Activated CD4-positive, alpha-beta T cell treated with anti-CD3 and anti-CD28 coated beads for 36 hours (primary cell): Measurements from ENCODE around the gene PTPRK. TPM values are rescaled to one million over a fixed set of nuclear protein-coding genes. Genes with fewer than 3 reads are reported as not detected.

Source experiments
- ATAC-seq: fragments of 200-7000 bp; cut with Tn5 transposase; one replicate; pipeline ENCODE4 v1.10.0; 2021; ENCODE audit warnings: mild to moderate bottlenecking, moderate library complexity
- CTCF ChIA-PET: fragments of 350-600 bp; sonication (Branson Sonifier 250); formaldehyde crosslinking; loops from one replicate; lab custom pipeline; 2021; ENCODE audit warnings: antibody characterized with exemption; lab: Charles Lee
- POLR2A ChIA-PET: fragments of 350-600 bp; sonication (Branson Sonifier 250); formaldehyde crosslinking; loops from one replicate; lab custom pipeline; 2021; ENCODE audit warnings: antibody characterized with exemption, inconsistent platforms; lab: Charles Lee
- DNase-seq: peaks from one replicate; pipeline ENCODE4 v3.0.0-alpha.2; 2020
- H3K27ac Mint-ChIP-seq: one replicate; pipeline ENCODE4 v1.8.0; 2021; ENCODE audit warnings: mixed read lengths
- H3K27me3 Mint-ChIP-seq: one replicate; pipeline ENCODE4 v1.8.0; 2021; ENCODE audit warnings: mixed read lengths
- H3K36me3 Mint-ChIP-seq: one replicate; pipeline ENCODE4 v1.8.0; 2021; ENCODE audit warnings: low read depth, mixed read lengths
- H3K4me1 Mint-ChIP-seq: one replicate; pipeline ENCODE4 v1.8.0; 2021; ENCODE audit warnings: mixed read lengths
- H3K4me3 Mint-ChIP-seq: one replicate; pipeline ENCODE4 v1.8.0; 2021; ENCODE audit warnings: mild to moderate bottlenecking, moderate library complexity, mixed read lengths
- H3K9me3 Mint-ChIP-seq: one replicate; pipeline ENCODE4 v1.8.0; 2021; ENCODE audit warnings: low read depth, mixed read lengths
- intact Hi-C, 2 experiments: fragments of 100-400 bp; cut with DNase I in 1 of 2; cut with micrococcal nuclease in 1 of 2; formaldehyde crosslinking; loops; one replicate each; pipeline versions ENCODE4 v1.14.2 to v1.15.1; 2022 to 2024; cut with DNase I, micrococcal nuclease
- total RNA-seq, 2 experiments: library from RNA; stranded (reverse); gene quantifications; one replicate each; pipeline ENCODE4 v1.2.3, GENCODE V29; 2021

PTPRK gene
- total RNA-seq, 2 experiments from 2014 or later = 4.1 to 5.0 TPM

GRCh38 chr6:128057946-128058345 lies 462.5 kb downstream of the PTPRK start:
- Mint-ChIP-seq H3K36me3 (no peaks in the 10 kb centered on the region), H3K27ac (no peak overlapping the region), H3K27me3 (no peaks in the 10 kb centered on the region), H3K9me3 (no peaks in the 10 kb centered on the region), H3K4me1 (no peaks in the 10 kb centered on the region), H3K4me3 (no peak overlapping the region)
- intact Hi-C loops = no loop called here
- DNase-seq (no peak), ATAC-seq (no peak)
- CTCF ChIA-PET = no interaction called here
- POLR2A ChIA-PET = no interaction called here

GRCh38 chr6:128057541-128057940 lies 462.9 kb downstream of the PTPRK start:
- Mint-ChIP-seq H3K4me1 (no peaks in the 10 kb centered on the region), H3K36me3 (no peaks in the 10 kb centered on the region), H3K27me3 (no peaks in the 10 kb centered on the region), H3K4me3 (no peak overlapping the region), H3K9me3 (no peaks in the 10 kb centered on the region), H3K27ac (no peak overlapping the region)
- CTCF ChIA-PET = no interaction called here
- ATAC-seq = no peak
- intact Hi-C loops = no loop called here
- POLR2A ChIA-PET = no interaction called here
- no peak for DNase-seq

- intact Hi-C loops = no loop called here
- DNase-seq = no peak
- POLR2A ChIA-PET = no interaction called here
- H3K27me3 Mint-ChIP-seq = no peaks in the 10 kb centered on the region
- no peaks in the 10 kb centered on the region for H3K4me1 Mint-ChIP-seq
- H3K27ac Mint-ChIP-seq = no peak overlapping the region
- no peaks in the 10 kb centered on the region for H3K36me3 Mint-ChIP-seq
- no peak overlapping the region for H3K4me3 Mint-ChIP-seq
- no peaks in the 10 kb centered on the region for H3K9me3 Mint-ChIP-seq
- CTCF ChIA-PET = interaction anchor here (0.8 kb wide), 1 partner anchor 35 kb away, joined by 3 read pairs; no protein-coding TSS in a partner anchor
- ATAC-seq = no peak
Measured at GRCh38 chr6:128053109-128053508, 467.3 kb downstream of the PTPRK start.

GRCh38 chr6:128047989-128048388 lies 472.4 kb downstream of the PTPRK start:
- CTCF ChIA-PET = no interaction called here
- intact Hi-C loops = no loop called here
- peaks cover 2% of the 10 kb centered on the region for H3K9me3 Mint-ChIP-seq

GRCh38 chr6:128046033-128046432 lies 474.4 kb downstream of the PTPRK start:
- no peak overlapping the region for H3K27ac Mint-ChIP-seq
- DNase-seq = no peak
- POLR2A ChIA-PET = no interaction called here
- no peaks in the 10 kb centered on the region for H3K36me3 Mint-ChIP-seq
- H3K4me1 Mint-ChIP-seq = no peaks in the 10 kb centered on the region
- H3K4me3 Mint-ChIP-seq = no peak overlapping the region
- H3K9me3 Mint-ChIP-seq = peaks cover 2% of the 10 kb centered on the region
- H3K27me3 Mint-ChIP-seq = no peaks in the 10 kb centered on the region
- CTCF ChIA-PET = no interaction called here
- ATAC-seq = no peak
- intact Hi-C loops = no loop called here

More at GRCh38 chr6:128047989-128048388, 472.4 kb downstream of the PTPRK start:
- Mint-ChIP-seq H3K27me3 (no peaks in the 10 kb centered on the region), H3K27ac (no peak overlapping the region), H3K4me3 (no peak overlapping the region), H3K4me1 (no peaks in the 10 kb centered on the region), H3K36me3 (no peaks in the 10 kb centered on the region)
- POLR2A ChIA-PET = no interaction called here
- no peak for DNase-seq
- no peak for ATAC-seq

- POLR2A ChIA-PET = no interaction called here
- Mint-ChIP-seq H3K4me1 (no peaks in the 10 kb centered on the region), H3K27ac (no peak overlapping the region), H3K9me3 (peaks cover 2% of the 10 kb centered on the region), H3K36me3 (no peaks in the 10 kb centered on the region), H3K4me3 (no peak overlapping the region), H3K27me3 (no peaks in the 10 kb centered on the region)
- ATAC-seq (no peak), DNase-seq (no peak)
- CTCF ChIA-PET = no interaction called here
- intact Hi-C loops = no loop called here
Measured at GRCh38 chr6:128039543-128039942, 480.9 kb downstream of the PTPRK start.

GRCh38 chr6:128036808-128037570 lies 483.4 kb downstream of the PTPRK start:
- Mint-ChIP-seq H3K4me1 (peaks cover 13% of the 10 kb centered on the region), H3K9me3 (no peaks in the 10 kb centered on the region), H3K36me3 (no peaks in the 10 kb centered on the region), H3K27ac (no peak overlapping the region), H3K27me3 (no peaks in the 10 kb centered on the region), H3K4me3 (no peak overlapping the region)
- ChIA-PET CTCF (no interaction called here), POLR2A (no interaction called here)
- DNase-seq (no peak), ATAC-seq (no peak)
- intact Hi-C loops = no loop called here

- ATAC-seq = no peak
Measured at GRCh38 chr6:128033156-128033555, 487.2 kb downstream of the PTPRK start.

GRCh38 chr6:128032042-128032441 lies 488.4 kb downstream of the PTPRK start:
- H3K9me3 Mint-ChIP-seq = no peaks in the 10 kb centered on the region
- H3K4me1 Mint-ChIP-seq = peaks cover 27% of the 10 kb centered on the region
- no peaks in the 10 kb centered on the region for H3K27me3 Mint-ChIP-seq
- no peaks in the 10 kb centered on the region for H3K36me3 Mint-ChIP-seq
- DNase-seq (no peak), ATAC-seq (no peak)
- H3K27ac Mint-ChIP-seq = no peak overlapping the region
- intact Hi-C loops = no loop called here
- POLR2A ChIA-PET = no interaction called here
- CTCF ChIA-PET = interaction anchor here (1.3 kb wide), 1 partner anchor 11 kb away, joined by 3 read pairs; no protein-coding TSS in a partner anchor
- no peak overlapping the region for H3K4me3 Mint-ChIP-seq

More at GRCh38 chr6:128033156-128033555, 487.2 kb downstream of the PTPRK start:
- POLR2A ChIA-PET = no interaction called here
- Mint-ChIP-seq H3K9me3 (no peaks in the 10 kb centered on the region), H3K36me3 (no peaks in the 10 kb centered on the region), H3K4me1 (peaks cover 24% of the 10 kb centered on the region), H3K4me3 (no peak overlapping the region), H3K27ac (no peak overlapping the region), H3K27me3 (no peaks in the 10 kb centered on the region)
- intact Hi-C loops = no loop called here
- DNase-seq = no peak
- CTCF ChIA-PET = interaction anchor here (0.9 to 1.3 kb wide), 2 partner anchors 13 to 16 kb away, joined by 3 to 4 read pairs; no protein-coding TSS in a partner anchor

- Mint-ChIP-seq H3K4me1 (peaks cover 30% of the 10 kb centered on the region), H3K27ac (no peak overlapping the region), H3K4me3 (no peak overlapping the region), H3K36me3 (no peaks in the 10 kb centered on the region), H3K27me3 (no peaks in the 10 kb centered on the region), H3K9me3 (no peaks in the 10 kb centered on the region)
- CTCF ChIA-PET = interaction anchor here (1.7 kb wide), 1 partner anchor 175 kb away, joined by 5 read pairs; no protein-coding TSS in a partner anchor
- ATAC-seq (no peak), DNase-seq (no peak)
- intact Hi-C loops = no loop called here
- POLR2A ChIA-PET = no interaction called here
Measured at GRCh38 chr6:128029826-128030225, 490.6 kb downstream of the PTPRK start.

GRCh38 chr6:128028183-128028582 lies 492.2 kb downstream of the PTPRK start:
- intact Hi-C loops = no loop called here
- CTCF ChIA-PET = interaction anchor here (1.1 kb wide), 1 partner anchor 173 kb away, joined by 3 read pairs; no protein-coding TSS in a partner anchor
- no peak for DNase-seq
- Mint-ChIP-seq H3K27me3 (no peaks in the 10 kb centered on the region), H3K4me3 (no peak overlapping the region), H3K36me3 (no peaks in the 10 kb centered on the region), H3K27ac (no peak overlapping the region), H3K4me1 (peaks cover 26% of the 10 kb centered on the region), H3K9me3 (no peaks in the 10 kb centered on the region)
- POLR2A ChIA-PET = no interaction called here
- no peak for ATAC-seq

- no peak for DNase-seq
- no peak for ATAC-seq
- no peaks in the 10 kb centered on the region for H3K9me3 Mint-ChIP-seq
- ChIA-PET CTCF (interaction anchor here (0.5 to 1.0 kb wide), 3 partner anchors 10 to 1212 kb away, joined by 3 read pairs; no protein-coding TSS in a partner anchor), POLR2A (no interaction called here)
- no peaks in the 10 kb centered on the region for H3K27me3 Mint-ChIP-seq
- intact Hi-C loops = no loop called here
- H3K4me1 Mint-ChIP-seq = peaks cover 8% of the 10 kb centered on the region
- H3K4me3 Mint-ChIP-seq = no peak overlapping the region
- H3K27ac Mint-ChIP-seq = no peak overlapping the region
- H3K36me3 Mint-ChIP-seq = no peaks in the 10 kb centered on the region
Measured at GRCh38 chr6:128025478-128025877, 494.9 kb downstream of the PTPRK start.
